Ectodermal cell (in vitro differentiated cells): ENCODE measurements around the gene CTSA.

ENCODE experiments used
- H3K27ac ChIP-seq: 2 replicates; pipeline ENCODE4 v1.7.0; 2013; ENCODE audit warnings: mild to moderate bottlenecking, low read depth, low read length; ENCODE audit not compliant: insufficient read depth, poor library complexity, severe bottlenecking
- H3K27me3 ChIP-seq: 2 replicates; pipeline ENCODE4 v1.7.0; 2013; ENCODE audit warnings: mild to moderate bottlenecking, low read length; ENCODE audit not compliant: insufficient read depth, control insufficient read depth, poor library complexity, severe bottlenecking
- H3K36me3 ChIP-seq: one replicate; pipeline ENCODE4 v1.7.0; 2013; ENCODE audit warnings: low read length; ENCODE audit not compliant: control insufficient read depth, insufficient read depth
- H3K4me1 ChIP-seq: one replicate; pipeline ENCODE4 v1.7.0; 2013; ENCODE audit warnings: low read length; ENCODE audit not compliant: control insufficient read depth, insufficient read depth
- H3K4me3 ChIP-seq: 2 replicates; pipeline ENCODE4 v1.7.0; 2013; ENCODE audit warnings: low read depth, low read length, control low read depth; ENCODE audit not compliant: insufficient read depth
- H3K9me3 ChIP-seq: 2 replicates; pipeline ENCODE4 v1.7.0; 2013; ENCODE audit warnings: mild to moderate bottlenecking, low read length, moderate library complexity; ENCODE audit not compliant: control insufficient read depth
- WGBS, 2 experiments: methylation state at CpG; one replicate each; pipeline ENCODE4 v1.1.7; 2013; ENCODE audit warnings: missing lambda C conversion rate in 2 of 2; 5-methylcytosine and 5-hydroxymethylcytosine counted together

Gene CTSA

DNA sequence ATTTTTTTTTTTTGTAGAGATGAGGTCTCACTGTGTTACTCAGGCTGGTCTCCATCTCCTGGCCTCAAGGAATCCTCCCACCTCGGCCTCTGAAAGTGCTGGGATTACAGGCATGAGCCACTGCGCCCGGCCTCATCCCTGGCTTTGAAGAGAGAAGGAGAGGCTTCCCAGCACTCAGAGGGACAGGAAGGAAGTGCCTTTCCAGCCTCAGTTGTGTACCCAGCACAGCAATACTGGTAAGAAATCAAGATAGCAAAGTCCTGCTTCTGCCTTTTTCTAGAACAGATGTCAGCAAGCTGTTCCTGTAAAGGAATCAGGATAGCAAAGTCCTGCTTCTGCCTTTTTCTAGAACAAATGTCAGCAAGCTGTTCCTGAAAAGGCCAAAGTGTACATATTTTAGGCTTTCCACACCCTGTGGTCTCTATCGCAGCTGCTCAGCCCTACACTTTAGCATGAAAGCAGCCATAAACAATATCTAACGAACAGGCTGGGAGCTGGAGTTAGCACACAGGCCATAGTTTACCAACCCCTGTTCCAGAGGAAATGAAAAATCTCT is 27.1 kb downstream of the CTSA start:
- 91 to 93% methylated on average over 5 of the region's 5 CpGs for WGBS, 2 experiments
- H3K4me3 ChIP-seq: no peak overlapping the region
- peaks cover 3% of the 10 kb centered on the region for H3K4me1 ChIP-seq
- H3K27ac ChIP-seq: no peak overlapping the region
- H3K9me3 ChIP-seq: no peaks in the 10 kb centered on the region
- H3K36me3 ChIP-seq: no peaks in the 10 kb centered on the region
- H3K27me3 ChIP-seq: no peaks in the 10 kb centered on the region

DNA sequence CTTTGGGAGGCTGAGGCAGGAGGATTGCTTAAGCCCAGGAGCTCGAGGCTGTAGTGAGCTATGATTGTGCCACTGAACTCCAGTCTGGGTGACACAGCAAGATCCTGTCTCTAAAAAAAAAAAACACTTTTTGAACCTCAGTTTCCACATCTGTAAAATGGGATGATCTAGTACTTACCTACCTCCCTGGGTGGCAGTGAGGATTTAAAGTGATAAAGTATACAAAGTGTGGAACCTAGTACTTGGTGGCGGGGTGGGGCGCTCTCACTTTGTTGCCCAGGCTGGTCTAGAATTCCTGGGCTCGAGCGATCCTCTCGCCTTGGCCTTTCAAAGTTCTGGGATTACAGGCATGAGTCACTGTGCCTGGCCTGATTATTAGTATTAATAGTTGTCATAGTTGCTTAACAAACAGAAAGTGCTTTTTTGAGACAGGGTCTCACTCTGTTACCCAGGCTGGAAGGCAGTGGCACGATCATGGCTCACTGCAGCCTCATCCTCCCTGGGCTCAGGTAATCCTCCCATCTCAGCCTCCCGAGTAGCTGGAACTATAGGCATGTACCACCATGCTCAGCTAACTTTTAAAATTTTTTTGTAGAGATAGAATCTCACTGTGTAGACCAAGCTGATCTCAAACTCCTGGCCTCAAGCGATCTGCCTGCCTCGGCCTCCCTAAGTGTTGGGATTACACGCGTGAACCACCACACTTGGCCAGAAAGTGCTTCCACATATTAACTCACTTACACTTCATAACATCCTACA is 27.8 kb downstream of the CTSA start:
- H3K9me3 ChIP-seq: no peaks in the 10 kb centered on the region
- H3K4me1 ChIP-seq: peaks cover 3% of the 10 kb centered on the region
- no peaks in the 10 kb centered on the region for H3K36me3 ChIP-seq
- H3K4me3 ChIP-seq: no peak overlapping the region
- 94 to 96% methylated on average over 12 of the region's 12 CpGs for WGBS, 2 experiments
- H3K27ac ChIP-seq: no peak overlapping the region
- no peaks in the 10 kb centered on the region for H3K27me3 ChIP-seq

DNA sequence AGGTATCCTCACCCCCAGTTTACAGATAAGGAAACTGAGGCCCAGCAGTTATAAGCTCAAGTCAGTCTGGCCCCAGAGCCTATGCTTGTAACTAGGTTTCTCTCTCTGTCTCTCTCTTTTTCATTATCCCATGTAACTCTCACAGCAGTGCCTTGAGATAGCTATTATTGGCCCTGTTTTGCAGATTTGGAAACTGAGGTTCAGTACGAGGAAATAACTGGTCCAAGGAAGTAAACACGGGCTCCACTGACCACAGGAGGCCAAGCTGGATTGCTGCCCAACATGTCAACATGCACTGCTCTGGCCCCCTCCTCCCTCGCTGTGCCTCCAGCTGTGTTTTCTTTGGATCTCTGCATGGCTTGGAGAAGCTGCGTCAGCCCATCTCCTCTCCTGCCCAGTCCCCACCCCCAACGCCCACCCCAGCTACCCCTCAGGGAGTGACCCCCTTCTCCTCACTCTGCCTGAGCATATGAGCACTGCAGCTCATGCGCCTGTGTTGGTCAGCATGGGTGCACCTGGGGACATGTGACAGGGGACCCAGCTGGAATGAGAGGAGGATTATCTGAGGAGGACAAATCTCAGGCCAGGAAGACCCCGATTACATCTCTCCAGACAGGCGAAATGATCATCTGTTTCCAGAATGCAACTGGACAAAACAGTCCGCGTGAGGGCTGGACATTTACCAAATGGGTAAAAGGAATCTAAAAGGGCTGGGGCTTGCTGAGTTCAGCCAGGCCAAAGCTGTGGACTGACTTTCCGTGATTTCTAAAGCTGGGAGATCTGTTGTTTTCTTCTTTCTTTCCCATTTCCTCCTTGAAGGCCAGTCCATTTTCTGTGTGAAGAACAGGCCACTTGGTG is 28.6 kb downstream of the CTSA start:
- 72 to 77% methylated on average over 10 to 11 of the region's 11 CpGs for whole genome bisulfite sequencing, 2 experiments

DNA sequence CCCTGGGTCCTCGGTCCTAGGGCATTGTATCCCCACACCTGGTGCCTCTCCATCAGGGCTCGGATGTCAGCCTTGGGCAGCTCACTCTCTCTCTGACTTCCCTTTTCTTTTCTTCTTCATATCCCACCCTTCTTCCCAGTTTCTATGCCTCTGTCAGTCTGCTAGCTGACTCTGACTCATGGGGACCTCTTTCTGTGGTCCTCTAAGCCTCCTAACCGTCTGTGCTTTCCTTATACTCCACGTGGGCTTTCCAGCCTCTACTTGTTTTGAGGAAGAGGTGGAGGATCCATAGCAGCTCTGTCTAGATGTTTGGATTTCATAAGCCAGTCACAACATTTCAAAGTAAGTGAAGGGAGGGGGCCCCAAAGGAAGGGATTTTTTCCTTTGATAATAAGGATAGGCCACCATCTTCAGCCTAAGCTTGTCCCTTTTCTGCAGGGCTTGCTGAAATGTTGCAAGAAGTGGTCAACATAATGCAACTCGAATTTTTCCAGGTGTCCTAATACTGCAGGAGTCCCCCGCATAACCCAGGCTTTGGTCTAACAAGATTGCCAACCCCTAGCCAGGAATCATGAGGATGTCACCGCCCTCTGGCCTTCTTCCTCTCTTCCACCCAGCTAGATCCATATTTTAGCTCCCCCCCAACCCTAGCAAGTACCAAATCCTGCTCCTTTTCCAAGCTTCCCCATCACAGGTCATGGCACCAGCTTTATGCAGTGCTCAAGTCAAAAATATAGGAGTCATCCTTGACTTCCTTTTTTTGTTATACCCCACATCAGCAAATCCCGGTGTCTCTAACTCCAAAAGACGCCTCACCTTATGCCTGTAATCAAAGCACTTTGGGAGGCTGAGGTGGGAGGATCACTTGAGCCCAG is 29.6 kb downstream of the CTSA start:
- Histone ChIP-seq H3K9me3 (no peaks in the 10 kb centered on the region), H3K27ac (no peak overlapping the region), H3K27me3 (no peaks in the 10 kb centered on the region), H3K4me3 (no peak overlapping the region), H3K4me1 (peaks cover 10% of the 10 kb centered on the region), H3K36me3 (no peaks in the 10 kb centered on the region)
- 87% methylated on average over 9 of the region's 9 CpGs for WGBS, 2 experiments

More for the DNA sequence above, 28.6 kb downstream of the CTSA start:
- H3K27me3 ChIP-seq: no peaks in the 10 kb centered on the region
- peaks cover 3% of the 10 kb centered on the region for H3K4me1 ChIP-seq
- no peaks in the 10 kb centered on the region for H3K36me3 ChIP-seq
- no peak overlapping the region for H3K27ac ChIP-seq
- H3K9me3 ChIP-seq: no peaks in the 10 kb centered on the region
- H3K4me3 ChIP-seq: no peak overlapping the region

DNA sequence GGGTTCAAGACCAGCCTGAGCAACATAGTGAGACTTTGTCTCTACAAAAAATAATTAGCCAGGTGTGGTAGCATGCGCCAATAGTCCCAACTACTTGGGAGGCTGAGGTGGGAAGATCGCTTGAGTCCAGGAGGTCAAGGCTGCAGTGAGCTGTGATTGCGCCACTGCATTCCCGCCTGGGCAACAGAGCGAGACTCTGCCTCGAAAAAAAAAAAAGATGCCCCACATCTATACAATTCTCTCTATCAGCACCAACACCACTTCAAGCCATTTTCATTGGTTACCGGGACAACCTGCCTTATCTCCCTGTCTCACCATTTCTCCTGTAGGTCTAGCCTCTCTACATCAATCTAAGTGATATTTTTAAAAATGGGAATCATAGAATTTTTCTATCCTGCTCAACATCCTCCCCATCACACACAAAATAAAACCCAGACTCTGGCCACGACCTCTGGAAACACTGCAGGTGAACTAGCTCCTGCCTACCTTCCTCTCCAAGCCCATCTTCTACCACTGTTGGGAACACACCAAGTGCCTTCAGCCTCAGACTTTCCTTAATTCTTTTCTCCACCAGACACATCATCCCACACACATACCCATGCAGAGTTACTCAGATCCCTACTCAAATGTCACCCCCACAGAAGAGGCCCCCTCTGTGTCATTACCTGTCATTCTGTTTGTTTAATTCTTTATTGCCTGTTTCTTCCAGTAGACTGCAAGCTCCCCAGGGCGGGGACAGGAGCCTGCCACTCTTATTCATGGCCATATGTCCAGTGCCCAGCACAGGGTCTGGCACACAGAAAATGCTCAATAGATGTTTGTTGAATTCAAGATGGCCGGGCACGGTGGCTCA is 30.4 kb downstream of the CTSA start:
- H3K27ac ChIP-seq: no peak overlapping the region
- H3K9me3 ChIP-seq: no peaks in the 10 kb centered on the region
- no peaks in the 10 kb centered on the region for H3K27me3 ChIP-seq
- WGBS, 2 experiments: 86 to 88% methylated on average over 11 of the region's 11 CpGs
- peaks cover 16% of the 10 kb centered on the region for H3K4me1 ChIP-seq
- H3K36me3 ChIP-seq: no peaks in the 10 kb centered on the region
- no peak overlapping the region for H3K4me3 ChIP-seq

DNA sequence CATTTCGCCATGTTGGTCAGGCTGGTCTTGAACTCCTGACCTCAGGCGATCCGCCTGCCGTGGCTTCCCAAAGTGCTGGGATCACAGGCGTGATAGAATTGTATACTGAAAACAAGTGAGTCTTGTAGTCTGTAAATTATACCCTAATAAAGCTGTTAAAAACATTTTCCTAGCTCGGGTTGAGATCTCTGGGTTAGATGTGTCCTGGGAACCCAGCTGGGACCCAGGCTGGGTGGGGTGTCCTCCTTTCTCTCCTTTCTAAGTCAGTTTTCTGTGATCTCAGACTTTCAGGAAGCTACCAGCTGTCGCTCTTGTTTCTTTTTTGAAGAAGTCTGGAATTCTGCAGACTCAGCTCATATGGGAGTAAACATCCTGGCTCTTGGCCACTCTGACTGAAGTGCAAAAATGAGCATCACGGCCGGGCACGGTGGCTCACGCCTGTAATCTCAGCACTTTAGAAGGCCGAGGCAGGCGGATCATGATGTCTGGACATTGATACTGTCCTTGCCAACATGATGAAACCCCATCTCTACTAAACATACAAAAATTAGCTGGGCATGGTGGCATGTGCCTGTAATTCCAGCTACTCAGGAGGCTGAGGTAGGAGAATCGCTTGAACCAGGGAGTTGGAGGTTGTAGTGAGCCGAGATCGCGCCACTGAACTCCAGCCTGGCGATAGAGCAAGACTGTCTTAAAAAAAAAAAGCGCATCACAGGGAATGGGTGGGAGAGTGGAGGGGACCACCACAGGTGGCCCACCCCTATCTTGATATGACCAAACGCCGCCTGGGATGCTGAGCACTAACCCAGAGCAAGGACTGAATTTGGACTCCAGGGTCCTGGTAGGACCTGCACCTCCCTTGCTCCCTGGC is 33.5 kb downstream of the CTSA start:
- H3K27ac ChIP-seq: no peak overlapping the region
- H3K4me3 ChIP-seq: no peak overlapping the region
- WGBS, 2 experiments: 91 to 93% methylated on average over 20 to 21 of the region's 21 CpGs

DNA sequence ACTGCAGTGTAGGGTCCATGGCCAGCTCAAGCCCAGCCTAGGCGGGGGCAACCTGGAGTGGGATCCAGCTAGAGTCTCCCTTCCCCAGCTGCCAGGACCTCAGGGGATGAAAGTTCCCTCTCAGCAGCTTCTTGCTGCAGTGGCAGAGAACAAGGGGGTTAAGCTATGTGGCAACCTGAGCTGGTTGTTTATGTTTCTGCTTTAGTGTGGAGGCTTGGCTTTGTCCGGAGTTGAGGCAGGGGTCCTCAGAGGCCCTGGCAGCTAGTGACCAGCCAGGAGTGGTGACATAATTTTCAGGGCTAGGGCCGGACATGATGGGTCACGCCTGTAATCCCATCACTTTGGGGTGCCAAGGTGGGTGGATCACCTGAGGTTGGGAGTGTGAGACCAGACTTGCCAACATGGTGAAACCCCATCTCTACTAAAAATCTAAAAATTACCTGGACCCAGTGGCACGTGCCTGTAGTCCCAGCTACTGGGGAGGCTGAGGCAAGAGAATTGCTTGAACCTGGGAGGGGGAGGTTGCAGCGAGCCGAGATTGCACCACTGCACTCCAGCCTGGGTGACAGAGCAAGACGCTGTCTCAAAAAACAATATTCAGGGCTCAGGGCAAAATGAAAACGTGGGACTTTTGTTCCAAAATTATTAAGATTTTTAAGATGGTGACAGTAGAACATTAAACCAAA is 34.8 kb downstream of the CTSA start:
- WGBS, 2 experiments: 70 to 71% methylated on average over 9 of the region's 9 CpGs
- H3K4me3 ChIP-seq: no peak overlapping the region
- H3K27me3 ChIP-seq: no peaks in the 10 kb centered on the region
- peaks cover 14% of the 10 kb centered on the region for H3K4me1 ChIP-seq
- H3K9me3 ChIP-seq: no peaks in the 10 kb centered on the region
- peak overlapping the region; percentile 1 for H3K27ac ChIP-seq
- H3K36me3 ChIP-seq: no peaks in the 10 kb centered on the region

More for the DNA sequence above, 33.5 kb downstream of the CTSA start:
- Histone ChIP-seq H3K36me3 (no peaks in the 10 kb centered on the region), H3K4me1 (peaks cover 14% of the 10 kb centered on the region), H3K9me3 (no peaks in the 10 kb centered on the region), H3K27me3 (no peaks in the 10 kb centered on the region)

DNA sequence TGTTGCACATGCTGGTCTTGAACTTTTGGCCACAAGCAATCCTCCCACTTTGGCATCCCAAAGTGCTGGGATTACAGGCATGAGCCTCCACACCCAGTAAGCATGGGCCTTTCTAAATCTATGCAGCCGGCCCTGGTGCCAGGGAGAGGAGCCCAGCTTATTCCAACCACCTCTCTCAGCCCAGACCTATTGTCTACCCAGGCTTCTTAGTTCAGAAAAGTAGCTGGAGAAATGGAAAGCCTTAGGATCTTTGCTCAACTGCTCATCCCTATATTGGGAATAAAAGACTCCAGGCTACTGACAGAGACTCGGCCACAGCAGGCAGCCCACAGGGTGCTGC is 35.6 kb downstream of the CTSA start:
- no peaks in the 10 kb centered on the region for H3K36me3 ChIP-seq
- H3K4me3 ChIP-seq: no peak overlapping the region
- H3K4me1 ChIP-seq: peaks cover 14% of the 10 kb centered on the region
- no peak overlapping the region for H3K27ac ChIP-seq
- 87 to 88% methylated on average over 2 of the region's 2 CpGs for WGBS, 2 experiments
- H3K27me3 ChIP-seq: no peaks in the 10 kb centered on the region
- no peaks in the 10 kb centered on the region for H3K9me3 ChIP-seq
